A549 (cell line): ENCODE measurements around the gene SERTAD1.

Experiments
- BHLHE40 ChIP-seq: IDR thresholded peaks from 2 replicates; pipeline ENCODE4 v1.6.1; 2012; ENCODE audit warnings: low read depth, low read length, inconsistent platforms
- CHD2 ChIP-seq: fragments of 150-350 bp; IDR thresholded peaks from 2 replicates; pipeline ENCODE4 v1.6.1; 2014; ENCODE audit warnings: low read length; ENCODE audit not compliant: partially characterized antibody
- CTCF ChIP-seq: fragments of >200 bp; sonication (Bioruptor Twin); formaldehyde crosslinking; IDR thresholded peaks from 3 replicates; pipeline ENCODE4 v1.5.1; 2016
- ESRRA ChIP-seq: fragments of 150-350 bp; IDR thresholded peaks from 2 replicates; pipeline ENCODE4 v1.6.1; 2014; ENCODE audit warnings: mild to moderate bottlenecking, low read length, borderline replicate concordance
- JUNB ChIP-seq: fragments of >200 bp; sonication (Bioruptor Twin); formaldehyde crosslinking; IDR thresholded peaks from 2 replicates; pipeline ENCODE4 v1.6.1; 2016
- NFE2L2 ChIP-seq: fragments of 150-350 bp; conservative IDR thresholded peaks from 2 replicates; pipeline ENCODE4 v1.6.1; 2014; ENCODE audit warnings: low read length
- POLR2A ChIP-seq: IDR thresholded peaks from 2 replicates; pipeline ENCODE4 v1.6.1; 2012; ENCODE audit warnings: mild to moderate bottlenecking, low read length
- RAD21 ChIP-seq, 2 experiments: fragments of >200 bp in 1 of 2; sonication (Bioruptor Twin) in 1 of 2; formaldehyde crosslinking in 1 of 2; IDR thresholded peaks in 1 of 2; conservative IDR thresholded peaks in 1 of 2; 2 replicates in 1 of 2; 3 replicates in 1 of 2; pipeline ENCODE4 v1.6.1; 2012 to 2018; ENCODE audit warnings: inconsistent platforms in 1 of 2
- RCOR1 ChIP-seq: fragments of 150-350 bp; IDR thresholded peaks from 2 replicates; pipeline ENCODE4 v1.6.1; 2014; ENCODE audit warnings: antibody characterized with exemption, low read length, low read depth
- RFX5 ChIP-seq: fragments of 450-650 bp; IDR thresholded peaks from 2 replicates; pipeline ENCODE4 v1.7.1; 2014; ENCODE audit warnings: antibody characterized with exemption, mild to moderate bottlenecking, moderate library complexity
- SMC3 ChIP-seq: fragments of >200 bp; sonication (Bioruptor Twin); formaldehyde crosslinking; IDR thresholded peaks from 3 replicates; pipeline ENCODE4 v1.6.1; 2018; ENCODE audit warnings: inconsistent platforms
- SREBF2 ChIP-seq: fragments of 450-650 bp; IDR thresholded peaks from 2 replicates; pipeline ENCODE4 v1.6.1; 2014; ENCODE audit warnings: mild to moderate bottlenecking, moderate library complexity
- ZSCAN20 ChIP-seq: fragments of 250-450 bp; sonication (Bioruptor Pico); IDR thresholded peaks from 2 replicates; pipeline ENCODE4 v1.8.0; 2022; ENCODE audit warnings: mild to moderate bottlenecking, moderate library complexity

DNA sequence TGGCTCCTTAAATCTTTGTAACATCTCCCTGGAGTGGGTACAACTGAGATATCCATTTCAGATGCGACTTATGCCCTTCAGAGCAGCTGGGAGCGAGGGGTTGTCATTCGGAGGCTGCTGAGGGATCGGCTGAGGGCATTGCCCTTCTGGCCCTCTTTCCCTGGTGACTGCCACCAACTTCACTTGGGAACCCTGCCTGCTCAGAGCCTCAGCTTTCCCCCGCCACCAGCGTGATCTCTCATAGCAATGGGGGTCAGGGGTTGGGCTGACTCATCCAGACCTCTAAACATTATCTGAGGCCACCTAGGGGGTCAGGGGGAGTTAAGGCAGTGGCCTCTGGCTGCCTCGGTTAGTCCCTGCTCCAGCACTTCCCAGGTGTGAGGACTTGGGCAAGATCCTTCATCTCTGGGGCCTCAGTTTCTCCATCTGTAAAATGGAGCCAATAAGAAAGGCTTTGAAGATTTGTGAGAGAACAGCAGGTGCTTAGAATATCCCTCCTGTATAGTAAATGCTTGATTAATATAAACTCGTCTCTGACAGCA, 13.8 kb downstream of the SERTAD1 start:
- no peak for TF ChIP-seq POLR2A
- no peak for TF ChIP-seq NFE2L2
- no peak for TF ChIP-seq RAD21 (conservative IDR thresholded peaks at IDR 0.05 in 1 of 2, IDR thresholded peaks at IDR 0.05 in 1 of 2)
- no peak for TF ChIP-seq SMC3
- TF ChIP-seq SREBF2, result no peak
- no peak for TF ChIP-seq JUNB
- TF ChIP-seq CTCF, result no peak
- no peak for TF ChIP-seq RFX5
- TF ChIP-seq BHLHE40, result no peak
- no peak for TF ChIP-seq RCOR1
- no peak for TF ChIP-seq ESRRA
- no peak for TF ChIP-seq ZSCAN20 (CRISPR knock-in tag)
- no peak for TF ChIP-seq CHD2
